Fibroblast of skin of left quadriceps (primary cell): ENCODE measurements around the gene RPS6KA5.

Experiments
- DNase-seq, 2 experiments: peaks; one replicate each; pipeline ENCODE4 v3.0.0-alpha.2; 2013; ENCODE audit warnings: low read depth in 2 of 2

Gene RPS6KA5

GRCh38 chr14:90808759-90809529 lies 251.5 kb downstream of the RPS6KA5 start:
- no peak for DNase-seq

- no peak for DNase-seq
Observed at GRCh38 chr14:90807060-90807459, 253.4 kb downstream of the RPS6KA5 start.

- no peak for DNase-seq
Observed at GRCh38 chr14:90805662-90806540, 254.5 kb downstream of the RPS6KA5 start.

- DNase-seq, result no peak
Observed at GRCh38 chr14:90805084-90805391, 255.4 kb downstream of the RPS6KA5 start.

- no peak for DNase-seq
Observed at GRCh38 chr14:90804292-90805083, 256.0 kb downstream of the RPS6KA5 start.

- DNase-seq, result no peak
Observed at GRCh38 chr14:90803249-90803648, 257.2 kb downstream of the RPS6KA5 start.

GRCh38 chr14:90799420-90799819 lies 261.0 kb downstream of the RPS6KA5 start:
- no peak for DNase-seq

- no peak for DNase-seq
Observed at GRCh38 chr14:90797919-90798318, 262.5 kb downstream of the RPS6KA5 start.
